ENCODE data around the gene RNASE7.

DNA sequence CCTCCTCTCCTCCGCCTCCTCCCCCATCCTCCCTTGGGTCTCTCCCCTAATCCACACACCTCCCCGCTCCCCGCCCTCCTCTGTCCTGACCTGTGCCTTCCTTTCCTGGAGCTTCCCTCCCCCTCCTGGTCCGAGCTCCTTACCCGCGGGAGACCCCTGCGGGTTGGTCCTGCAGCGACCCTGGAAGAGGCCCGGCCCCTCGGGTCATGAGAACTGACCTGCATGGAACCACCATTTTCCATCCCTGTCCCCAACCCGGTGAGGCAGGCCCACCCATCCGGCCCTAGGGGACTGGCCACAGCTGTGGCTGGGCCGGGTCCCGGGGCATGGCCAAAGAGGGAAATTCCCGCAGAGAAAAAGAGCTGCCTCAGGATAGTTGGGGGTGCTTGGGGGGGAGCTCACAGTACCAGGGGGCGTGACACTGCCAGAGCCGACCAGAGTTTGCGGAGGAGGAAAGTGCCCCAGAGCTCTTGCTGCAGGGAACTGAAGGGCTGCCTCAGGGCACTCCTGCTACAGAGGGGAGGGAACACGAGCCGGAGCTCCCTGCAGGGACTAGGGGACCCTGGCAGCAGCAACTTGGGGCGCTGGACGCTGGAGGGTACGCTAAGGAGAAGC lies 28.6 kb downstream of the RNASE7 start:
- no peak for TF ChIP-seq EZH2phosphoT487 (IDR thresholded peaks at IDR 0.05; ENCODE audit: borderline replicate concordance, low read depth)
- no peak for TF ChIP-seq FOXM1 (IDR thresholded peaks at IDR 0.05; ENCODE audit: low read depth)
- no peak for TF ChIP-seq MEF2A (IDR thresholded peaks at IDR 0.05; ENCODE audit: borderline replicate concordance, low read depth)
- TF ChIP-seq JUND (IDR thresholded peaks at IDR 0.05) = no peak
- TF ChIP-seq FOXJ3 (CRISPR knock-in tag; IDR thresholded peaks at IDR 0.05) = no peak
- no peak for TF ChIP-seq RCOR1 (IDR thresholded peaks at IDR 0.05; ENCODE audit: low read length)
- TF ChIP-seq CTCF (IDR thresholded peaks at IDR 0.05) = no peak
- TF ChIP-seq MAX (IDR thresholded peaks at IDR 0.05; ENCODE audit: low read depth) = no peak
- no peak for TF ChIP-seq TEAD4 (IDR thresholded peaks at IDR 0.05; ENCODE audit: borderline replicate concordance, insufficient read depth)
